VCaP (cell line): ENCODE measurements around the gene LY86.

Experiments
- H3K27ac ChIP-seq: fragments of 450-650 bp; 2 replicates; pipeline ENCODE4 v1.5.1; 2017
- CTCF ChIP-seq: fragments of 450-650 bp; conservative IDR thresholded peaks from 2 replicates; pipeline ENCODE4 v1.5.1; 2017; ENCODE audit warnings: mild to moderate bottlenecking, moderate library complexity

Gene LY86

GRCh38 chr6:6650839-6651238 lies 62.3 kb downstream of the LY86 start:
- TF ChIP-seq CTCF, result no peak

GRCh38 chr6:6651335-6651734 lies 62.8 kb downstream of the LY86 start:
- no peak overlapping the region for H3K27ac ChIP-seq
- no peak for TF ChIP-seq CTCF

More at GRCh38 chr6:6650839-6651238, 62.3 kb downstream of the LY86 start:
- no peak overlapping the region for H3K27ac ChIP-seq

GRCh38 chr6:6652932-6653331 lies 64.4 kb downstream of the LY86 start:
- no peak overlapping the region for H3K27ac ChIP-seq
- no peak for TF ChIP-seq CTCF

- no peak overlapping the region for H3K27ac ChIP-seq
- TF ChIP-seq CTCF, result no peak
Observed at GRCh38 chr6:6654599-6655575, 66.4 kb downstream of the LY86 start.

- H3K27ac ChIP-seq, result no peak overlapping the region
- TF ChIP-seq CTCF, result no peak
Observed at GRCh38 chr6:6655805-6656251, 67.3 kb downstream of the LY86 start.

- no peak for TF ChIP-seq CTCF
- no peak overlapping the region for H3K27ac ChIP-seq
Observed at GRCh38 chr6:6656287-6656686, 67.8 kb downstream of the LY86 start.

GRCh38 chr6:6657085-6657819 lies 68.7 kb downstream of the LY86 start:
- H3K27ac ChIP-seq, result no peak overlapping the region
- TF ChIP-seq CTCF, result no peak
